ENCODE measurements around the gene CCDC9B.

Gene CCDC9B

DNA sequence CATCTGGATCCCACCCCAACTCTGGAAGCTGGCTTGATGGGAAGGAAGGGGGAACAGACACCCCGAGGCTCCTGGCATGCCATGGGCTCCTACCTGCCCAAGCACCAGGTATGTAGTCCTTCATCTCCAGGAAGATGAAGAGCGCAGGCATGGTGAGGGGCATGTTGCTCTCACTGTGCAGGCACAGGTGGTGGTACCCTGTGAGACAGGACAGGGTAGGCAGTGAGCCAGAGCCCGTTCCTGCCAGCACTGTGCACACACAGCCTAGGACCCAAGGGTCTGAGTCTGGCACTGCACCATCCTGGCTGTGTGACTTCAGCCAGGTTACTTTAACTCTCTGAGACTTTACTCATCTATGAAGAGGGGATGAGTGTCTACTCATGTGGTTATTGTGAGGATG lies 48.5 kb downstream of the CCDC9B start:
- TF ChIP-seq, protein P1, sequence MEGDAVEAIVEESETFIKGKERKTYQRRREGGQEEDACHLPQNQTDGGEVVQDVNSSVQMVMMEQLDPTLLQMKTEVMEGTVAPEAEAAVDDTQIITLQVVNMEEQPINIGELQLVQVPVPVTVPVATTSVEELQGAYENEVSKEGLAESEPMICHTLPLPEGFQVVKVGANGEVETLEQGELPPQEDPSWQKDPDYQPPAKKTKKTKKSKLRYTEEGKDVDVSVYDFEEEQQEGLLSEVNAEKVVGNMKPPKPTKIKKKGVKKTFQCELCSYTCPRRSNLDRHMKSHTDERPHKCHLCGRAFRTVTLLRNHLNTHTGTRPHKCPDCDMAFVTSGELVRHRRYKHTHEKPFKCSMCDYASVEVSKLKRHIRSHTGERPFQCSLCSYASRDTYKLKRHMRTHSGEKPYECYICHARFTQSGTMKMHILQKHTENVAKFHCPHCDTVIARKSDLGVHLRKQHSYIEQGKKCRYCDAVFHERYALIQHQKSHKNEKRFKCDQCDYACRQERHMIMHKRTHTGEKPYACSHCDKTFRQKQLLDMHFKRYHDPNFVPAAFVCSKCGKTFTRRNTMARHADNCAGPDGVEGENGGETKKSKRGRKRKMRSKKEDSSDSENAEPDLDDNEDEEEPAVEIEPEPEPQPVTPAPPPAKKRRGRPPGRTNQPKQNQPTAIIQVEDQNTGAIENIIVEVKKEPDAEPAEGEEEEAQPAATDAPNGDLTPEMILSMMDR (IDR thresholded peaks at IDR 0.05): no peak

DNA sequence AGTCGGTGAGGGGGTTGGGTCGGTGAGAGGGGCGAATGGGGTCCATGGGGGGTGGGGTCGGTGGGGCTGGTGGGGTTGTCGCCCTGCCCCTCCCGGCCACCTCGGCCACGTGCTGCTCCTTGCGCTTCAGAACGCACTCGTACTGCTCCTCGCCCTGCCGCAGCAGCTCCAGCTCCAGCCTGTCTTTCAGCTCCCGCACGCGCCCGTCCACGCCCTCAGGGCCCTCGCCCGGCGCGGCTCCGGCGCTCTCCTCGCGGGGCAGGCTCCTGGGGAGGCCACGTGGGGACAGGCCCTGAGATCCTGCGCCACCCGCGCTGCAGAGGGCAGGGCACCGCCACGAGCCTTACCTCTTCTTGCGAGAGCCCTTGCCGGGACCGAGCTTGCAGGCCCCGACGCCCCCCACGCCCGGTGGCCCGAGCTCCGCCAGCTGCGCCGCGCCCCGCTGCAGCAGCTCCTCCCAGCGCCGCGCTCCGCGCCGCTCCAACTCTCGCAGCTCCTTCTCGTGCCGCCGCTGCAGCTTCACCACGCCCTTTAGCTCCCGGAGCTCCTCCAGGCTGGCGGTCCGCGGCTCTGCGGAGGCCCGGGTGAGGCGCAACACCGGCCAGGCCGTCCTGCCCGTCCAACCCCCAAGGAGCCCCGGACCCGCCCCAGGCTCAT lies 49.7 kb downstream of the CCDC9B start:
- TF ChIP-seq, protein P1 (IDR thresholded peaks at IDR 0.05): no peak

GRCh38 chr15:40290545-40290917 lies 50.2 kb downstream of the CCDC9B start:
- TF ChIP-seq, protein P1 (IDR thresholded peaks at IDR 0.05): no peak

- TF ChIP-seq, protein P1 (IDR thresholded peaks at IDR 0.05): peak; percentile 51
These were observed 51.5 kb downstream of the CCDC9B start for GRCh38 chr15:40289140-40289775.

GRCh38 chr15:40287968-40288367 lies 52.8 kb downstream of the CCDC9B start:
- TF ChIP-seq, protein P1 (IDR thresholded peaks at IDR 0.05): no peak

- TF ChIP-seq, protein P1 (IDR thresholded peaks at IDR 0.05): no peak
These were observed 53.2 kb downstream of the CCDC9B start for GRCh38 chr15:40287505-40287904.

DNA sequence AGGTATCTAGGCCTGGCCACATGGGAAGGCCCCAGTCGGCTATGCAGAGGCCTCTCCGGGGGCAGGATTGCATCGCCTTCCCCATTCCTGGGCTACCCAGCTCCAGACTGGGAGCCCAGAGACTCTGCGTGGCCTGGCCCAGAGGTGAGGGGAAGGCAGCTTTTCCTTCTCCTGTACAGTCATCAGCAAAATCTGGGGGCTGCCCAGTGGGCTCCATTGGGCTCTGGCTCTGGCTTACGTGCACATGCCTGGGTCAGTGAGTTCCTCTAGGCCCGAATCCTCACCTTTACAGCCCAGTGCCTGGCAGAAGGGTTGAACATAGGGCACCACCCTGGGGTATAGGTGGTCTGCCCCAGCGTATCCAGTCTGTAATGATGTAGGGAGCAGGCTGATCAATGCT lies 53.9 kb downstream of the CCDC9B start:
- TF ChIP-seq, protein P1 (IDR thresholded peaks at IDR 0.05): no peak

Measured in LNCAP (cell line).